ENCODE measurements around the gene LDLRAD4.

Gene LDLRAD4

DNA sequence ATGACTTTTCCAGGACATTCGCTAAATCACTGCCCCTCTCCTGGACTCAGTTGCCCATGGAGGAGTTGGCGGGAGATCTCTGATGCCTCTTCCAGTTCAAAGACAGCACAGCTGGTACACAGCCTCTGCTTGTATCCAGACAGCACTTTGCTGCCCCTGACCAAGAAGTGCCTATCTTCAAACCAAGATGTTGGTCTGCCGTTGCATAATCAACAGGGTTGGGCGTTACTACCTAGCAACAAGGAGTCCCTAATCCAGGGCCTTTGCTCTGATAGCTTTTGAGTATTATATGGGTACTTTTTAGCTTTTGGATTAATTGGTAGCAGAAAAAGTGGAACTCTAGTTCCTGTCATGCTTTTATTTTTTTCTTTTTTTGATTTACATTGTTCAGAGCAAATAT lies 341.2 kb downstream of the LDLRAD4 start:
- Histone ChIP-seq H3K79me2 (ENCODE audit: insufficient read depth, low read length) (peaks cover 96% of the 10 kb centered on the region), H3K27ac (ENCODE audit: low read length) (no peak overlapping the region; the same call in 1 of the 2 replicates), H3K36me3 (ENCODE audit: insufficient read depth, low read length) (peaks cover 25% of the 10 kb centered on the region), H3K4me2 (ENCODE audit: insufficient read depth, low read length) (no peak overlapping the region), H3K4me3 (ENCODE audit: low read depth in 1 of 2, low read length in 2 of 2) (no peak overlapping the region), H3K27me3 (ENCODE audit: insufficient read depth, low read length, poor library complexity) (no peaks in the 10 kb centered on the region), H3K9me3 (ENCODE audit: insufficient read depth, low read length, severe bottlenecking) (no peaks in the 10 kb centered on the region), H4K20me1 (ENCODE audit: insufficient read depth, low read length) (peaks cover 34% of the 10 kb centered on the region), H3K9ac (ENCODE audit: low read depth, low read length) (no peak overlapping the region), H2AFZ (ENCODE audit: low read depth, low read length) (no peak overlapping the region), H3K4me1 (ENCODE audit: insufficient read depth, low read length) (peaks cover 13% of the 10 kb centered on the region; the same call in 1 of the 2 replicates)
- ATAC-seq (ENCODE audit: insufficient read depth, low read depth) (no peak), DNase-seq (no peak)
- TF ChIP-seq EZH2 (IDR thresholded peaks at IDR 0.05; ENCODE audit: borderline replicate concordance, low read depth, low read length, severe bottlenecking): no peak
- TF ChIP-seq, protein P1, sequence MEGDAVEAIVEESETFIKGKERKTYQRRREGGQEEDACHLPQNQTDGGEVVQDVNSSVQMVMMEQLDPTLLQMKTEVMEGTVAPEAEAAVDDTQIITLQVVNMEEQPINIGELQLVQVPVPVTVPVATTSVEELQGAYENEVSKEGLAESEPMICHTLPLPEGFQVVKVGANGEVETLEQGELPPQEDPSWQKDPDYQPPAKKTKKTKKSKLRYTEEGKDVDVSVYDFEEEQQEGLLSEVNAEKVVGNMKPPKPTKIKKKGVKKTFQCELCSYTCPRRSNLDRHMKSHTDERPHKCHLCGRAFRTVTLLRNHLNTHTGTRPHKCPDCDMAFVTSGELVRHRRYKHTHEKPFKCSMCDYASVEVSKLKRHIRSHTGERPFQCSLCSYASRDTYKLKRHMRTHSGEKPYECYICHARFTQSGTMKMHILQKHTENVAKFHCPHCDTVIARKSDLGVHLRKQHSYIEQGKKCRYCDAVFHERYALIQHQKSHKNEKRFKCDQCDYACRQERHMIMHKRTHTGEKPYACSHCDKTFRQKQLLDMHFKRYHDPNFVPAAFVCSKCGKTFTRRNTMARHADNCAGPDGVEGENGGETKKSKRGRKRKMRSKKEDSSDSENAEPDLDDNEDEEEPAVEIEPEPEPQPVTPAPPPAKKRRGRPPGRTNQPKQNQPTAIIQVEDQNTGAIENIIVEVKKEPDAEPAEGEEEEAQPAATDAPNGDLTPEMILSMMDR (IDR thresholded peaks at IDR 0.05; ENCODE audit: borderline replicate concordance, extremely low read depth, low read length, poor library complexity, severe bottlenecking): no peak

DNA sequence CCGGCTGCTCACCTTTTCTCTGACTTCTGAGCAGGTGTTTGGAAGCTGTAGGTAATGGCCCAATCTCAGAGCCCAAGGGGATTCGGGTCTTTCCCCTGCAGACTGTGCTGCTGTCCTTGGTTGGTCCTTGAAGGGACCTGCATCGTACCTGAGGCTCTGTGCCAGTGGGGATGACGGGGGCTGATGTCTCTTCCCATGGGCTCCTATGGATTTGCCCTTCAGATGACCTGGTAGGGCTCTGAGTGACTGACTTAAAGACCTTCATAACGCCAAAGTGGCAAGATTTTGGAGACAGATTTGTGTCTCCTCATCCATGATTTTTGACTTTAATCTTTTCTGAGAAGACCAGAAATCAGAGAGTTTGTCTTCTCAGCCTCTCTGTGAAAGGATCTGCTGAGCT lies 341.7 kb downstream of the LDLRAD4 start:
- DNase-seq (no peak), ATAC-seq (ENCODE audit: insufficient read depth, low read depth) (no peak)
- Histone ChIP-seq H2AFZ (ENCODE audit: low read depth, low read length) (no peak overlapping the region), H3K79me2 (ENCODE audit: insufficient read depth, low read length) (peaks cover 96% of the 10 kb centered on the region), H3K27ac (ENCODE audit: low read length) (peak overlapping the region; percentile 33), H3K27me3 (ENCODE audit: insufficient read depth, low read length, poor library complexity) (no peaks in the 10 kb centered on the region), H3K4me2 (ENCODE audit: insufficient read depth, low read length) (no peak overlapping the region), H4K20me1 (ENCODE audit: insufficient read depth, low read length) (peaks cover 35% of the 10 kb centered on the region; the same call in 1 of the 2 replicates), H3K4me3 (ENCODE audit: low read depth in 1 of 2, low read length in 2 of 2) (no peak overlapping the region), H3K9ac (ENCODE audit: low read depth, low read length) (no peak overlapping the region), H3K9me3 (ENCODE audit: insufficient read depth, low read length, severe bottlenecking) (no peaks in the 10 kb centered on the region), H3K4me1 (ENCODE audit: insufficient read depth, low read length) (peaks cover 13% of the 10 kb centered on the region; the same call in 1 of the 2 replicates), H3K36me3 (ENCODE audit: insufficient read depth, low read length) (peaks cover 25% of the 10 kb centered on the region)
- TF ChIP-seq EZH2 (IDR thresholded peaks at IDR 0.05; ENCODE audit: borderline replicate concordance, low read depth, low read length, severe bottlenecking): no peak
- TF ChIP-seq, protein P1 (IDR thresholded peaks at IDR 0.05; ENCODE audit: borderline replicate concordance, extremely low read depth, low read length, poor library complexity, severe bottlenecking): no peak

DNA sequence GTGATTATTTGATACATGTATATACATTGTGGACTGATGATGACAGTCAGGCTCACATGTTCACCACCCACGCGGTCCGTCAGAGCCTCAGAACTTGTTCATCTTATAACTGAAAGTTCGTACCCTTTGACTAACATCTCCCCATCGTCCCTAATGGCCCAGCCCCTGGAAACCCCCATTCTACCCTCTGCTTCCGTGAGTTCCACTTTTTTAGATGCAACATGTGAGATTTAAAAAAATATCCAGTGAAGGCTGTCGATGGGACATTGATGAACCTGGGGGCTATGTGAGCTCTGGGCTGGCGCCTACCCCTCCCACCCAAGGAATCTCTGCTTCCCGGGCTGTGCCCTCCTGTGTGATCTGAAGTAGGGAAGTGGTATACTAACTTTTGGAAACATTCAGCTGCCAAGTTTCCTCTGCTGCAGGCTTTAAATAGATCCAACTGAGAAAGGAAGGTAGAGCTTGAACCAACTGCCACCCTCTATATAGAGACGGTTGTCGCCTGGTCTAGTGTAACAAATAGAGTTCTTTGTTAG lies 344.0 kb downstream of the LDLRAD4 start:
- Histone ChIP-seq H3K4me1 (ENCODE audit: insufficient read depth, low read length) (peaks cover 17% of the 10 kb centered on the region; the same call in 1 of the 2 replicates), H3K27ac (ENCODE audit: low read length) (peak overlapping the region; percentile 33; the same call in 1 of the 2 replicates), H4K20me1 (ENCODE audit: insufficient read depth, low read length) (peaks cover 45% of the 10 kb centered on the region), H2AFZ (ENCODE audit: low read depth, low read length) (no peak overlapping the region), H3K9me3 (ENCODE audit: insufficient read depth, low read length, severe bottlenecking) (no peaks in the 10 kb centered on the region), H3K9ac (ENCODE audit: low read depth, low read length) (no peak overlapping the region), H3K36me3 (ENCODE audit: insufficient read depth, low read length) (peaks cover 36% of the 10 kb centered on the region), H3K27me3 (ENCODE audit: insufficient read depth, low read length, poor library complexity) (no peaks in the 10 kb centered on the region), H3K4me3 (ENCODE audit: low read depth in 1 of 2, low read length in 2 of 2) (no peak overlapping the region), H3K4me2 (ENCODE audit: insufficient read depth, low read length) (no peak overlapping the region), H3K79me2 (ENCODE audit: insufficient read depth, low read length) (peaks cover 96% of the 10 kb centered on the region)
- TF ChIP-seq, protein P1 (IDR thresholded peaks at IDR 0.05; ENCODE audit: borderline replicate concordance, extremely low read depth, low read length, poor library complexity, severe bottlenecking): no peak
- no peak for TF ChIP-seq EZH2 (IDR thresholded peaks at IDR 0.05; ENCODE audit: borderline replicate concordance, low read depth, low read length, severe bottlenecking)
- DNase-seq: no peak
- no peak for ATAC-seq (ENCODE audit: insufficient read depth, low read depth)

Data from DND-41 (cell line).